ENCODE results near the gene OR10G3. TPM values are rescaled to one million over a fixed set of nuclear protein-coding genes. Genes with fewer than 3 reads are reported as not detected.
"Not testable (repeated sequence)": the region's sequence is repeated elsewhere in the genome, so short reads cannot be mapped to it uniquely, and the experiment has no call there.

Gene OR10G3, protein sequence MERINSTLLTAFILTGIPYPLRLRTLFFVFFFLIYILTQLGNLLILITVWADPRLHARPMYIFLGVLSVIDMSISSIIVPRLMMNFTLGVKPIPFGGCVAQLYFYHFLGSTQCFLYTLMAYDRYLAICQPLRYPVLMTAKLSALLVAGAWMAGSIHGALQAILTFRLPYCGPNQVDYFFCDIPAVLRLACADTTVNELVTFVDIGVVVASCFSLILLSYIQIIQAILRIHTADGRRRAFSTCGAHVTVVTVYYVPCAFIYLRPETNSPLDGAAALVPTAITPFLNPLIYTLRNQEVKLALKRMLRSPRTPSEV
- not detected in 2 replicates for total RNA-seq

DNA sequence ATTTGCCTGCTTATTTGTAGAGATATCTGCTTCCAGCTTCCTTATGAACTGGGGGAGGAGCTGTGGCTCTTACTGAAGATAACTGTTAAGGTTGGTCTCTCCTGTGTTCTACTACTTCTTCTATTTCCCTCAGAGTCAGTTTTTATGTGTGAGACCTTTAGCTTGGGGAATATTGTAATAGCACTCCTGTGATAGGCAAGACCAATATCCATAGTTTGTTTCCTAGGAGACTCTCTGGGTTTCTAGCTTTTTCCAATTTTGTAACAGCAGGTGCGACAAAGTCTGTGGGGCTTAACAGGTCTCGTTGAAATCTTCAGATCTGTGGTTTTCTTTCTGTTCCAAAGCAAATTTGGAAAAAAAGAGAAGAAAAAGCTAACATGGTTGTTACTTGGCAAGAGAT is at the start of gene OR10G3:
OR10G3 (minus strand) TSS at position 101 of the 400 bp plus-strand sequence. CDS start 9,332 bp downstream, outside the sequence.
- DNase-seq (ENCODE audit: low read depth in 2 of 2) = no peak

DNA sequence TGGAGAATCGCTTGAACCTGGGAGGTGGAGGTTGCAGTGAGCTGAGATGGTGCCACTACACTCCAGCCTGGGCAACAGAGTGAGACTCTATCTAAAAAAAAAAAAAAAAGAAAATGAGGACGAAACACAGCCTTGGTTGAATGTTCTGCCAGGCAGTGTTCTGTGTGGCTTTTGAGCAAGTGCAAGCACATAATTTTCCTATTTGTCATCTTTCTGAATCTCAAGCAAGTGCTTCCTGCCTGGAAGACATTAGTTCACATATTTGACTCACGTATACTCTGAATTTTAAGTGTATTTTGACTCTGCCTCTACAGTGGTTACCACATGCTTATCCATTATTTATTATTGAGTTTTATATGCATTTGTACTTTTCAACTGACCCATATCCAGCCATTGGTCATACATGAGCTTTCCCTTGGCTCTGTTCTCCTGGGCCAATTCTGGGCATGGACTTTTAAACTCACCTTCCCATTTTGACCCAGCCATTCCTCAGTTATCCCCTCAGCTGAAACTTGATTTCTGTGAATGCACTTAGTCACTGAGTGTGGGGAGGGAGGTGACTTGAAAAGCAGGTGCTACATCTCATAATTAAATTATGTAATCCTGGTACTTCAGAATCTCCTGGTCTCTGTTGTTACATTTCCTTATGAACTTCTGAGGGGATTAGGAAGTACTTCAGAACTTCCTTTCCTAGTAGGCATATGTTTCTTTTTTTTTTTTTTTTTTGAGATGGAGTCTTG is 46.8 kb upstream of the OR10G3 start:
- DNase-seq (ENCODE audit: low read depth in 2 of 2) = no peak

DNA sequence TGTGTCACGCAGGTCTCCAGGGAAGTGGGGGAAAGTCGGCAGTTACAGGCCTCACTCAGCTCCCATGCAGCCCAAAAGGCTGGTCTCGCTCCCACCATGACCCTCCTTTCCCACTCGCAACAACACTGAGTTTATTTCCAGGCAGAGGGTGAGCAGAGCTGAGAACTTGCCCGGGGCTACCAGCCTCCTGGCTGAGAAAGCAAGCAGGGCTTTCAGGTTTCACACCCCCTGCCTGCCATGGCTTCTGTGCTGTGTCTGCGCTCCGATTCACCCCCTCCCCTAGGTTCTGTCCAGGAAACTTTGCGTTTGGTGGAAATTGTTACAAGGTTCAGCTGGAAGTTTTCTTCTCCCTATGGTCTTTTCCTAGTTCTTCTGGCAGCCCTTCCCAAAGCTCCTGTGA is 37.7 kb upstream of the OR10G3 start:
- DNase-seq (ENCODE audit: low read depth in 2 of 2) = no peak

DNA sequence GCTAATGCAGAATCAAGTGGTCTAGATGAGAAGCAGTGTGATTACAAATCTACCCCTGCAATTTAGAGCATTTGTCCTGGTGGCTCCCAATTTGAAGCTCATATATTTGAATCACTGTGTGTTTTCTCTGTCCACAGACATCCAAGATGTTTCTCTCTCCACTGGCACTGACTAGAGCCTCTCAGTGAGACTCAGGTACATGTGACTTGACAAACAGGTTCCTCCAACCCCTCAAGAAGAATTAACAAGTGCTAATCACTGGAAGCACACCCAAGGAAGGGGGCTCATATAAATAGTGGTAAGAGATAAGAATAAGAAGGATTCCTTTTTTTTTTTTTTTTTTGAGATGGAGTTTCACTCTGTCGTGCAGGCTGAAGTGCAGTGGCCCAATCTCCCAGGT is 34.4 kb upstream of the OR10G3 start:
- DNase-seq (ENCODE audit: low read depth in 2 of 2) = no peak

DNA sequence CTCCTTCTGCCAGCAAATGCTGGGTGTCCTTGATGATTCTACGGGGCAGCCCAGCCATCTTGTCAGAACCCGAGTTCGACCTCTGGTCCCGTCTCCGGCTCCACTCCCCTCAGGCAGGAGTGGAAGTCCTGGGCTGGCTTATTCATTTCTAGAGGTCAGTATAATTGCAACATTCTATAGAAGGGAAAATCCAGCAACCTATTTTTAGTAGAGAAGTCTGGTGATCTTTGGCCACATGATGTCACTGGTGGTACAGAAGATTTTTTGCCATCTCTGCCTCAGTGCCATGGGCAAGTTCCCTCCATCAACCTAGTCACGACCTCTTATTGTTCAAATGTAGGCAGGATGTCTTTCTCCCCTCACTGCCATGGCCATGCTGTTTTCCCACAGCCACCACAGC is 32.4 kb upstream of the OR10G3 start:
- DNase-seq (ENCODE audit: low read depth in 2 of 2) = no peak

DNA sequence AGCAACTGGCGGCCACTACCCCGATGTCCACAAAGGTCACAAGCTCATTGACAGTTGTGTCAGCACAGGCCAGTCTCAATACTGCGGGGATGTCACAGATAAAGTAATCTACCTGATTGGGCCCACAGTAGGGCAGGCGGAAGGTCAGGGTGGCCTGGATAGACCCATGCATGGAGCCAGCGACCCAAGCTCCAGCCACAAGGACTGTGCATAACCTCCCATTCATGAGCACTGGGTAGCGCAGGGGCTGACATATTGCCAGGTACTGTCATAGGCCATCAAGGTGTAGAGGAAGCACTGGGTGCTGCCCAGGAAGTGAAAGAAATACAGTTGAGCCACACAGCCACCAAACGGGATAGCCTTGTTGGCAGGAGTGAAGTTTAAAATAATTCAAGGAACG is 22.3 kb upstream of the OR10G3 start:
- not testable (repeated sequence) for DNase-seq (ENCODE audit: low read depth in 2 of 2)

DNA sequence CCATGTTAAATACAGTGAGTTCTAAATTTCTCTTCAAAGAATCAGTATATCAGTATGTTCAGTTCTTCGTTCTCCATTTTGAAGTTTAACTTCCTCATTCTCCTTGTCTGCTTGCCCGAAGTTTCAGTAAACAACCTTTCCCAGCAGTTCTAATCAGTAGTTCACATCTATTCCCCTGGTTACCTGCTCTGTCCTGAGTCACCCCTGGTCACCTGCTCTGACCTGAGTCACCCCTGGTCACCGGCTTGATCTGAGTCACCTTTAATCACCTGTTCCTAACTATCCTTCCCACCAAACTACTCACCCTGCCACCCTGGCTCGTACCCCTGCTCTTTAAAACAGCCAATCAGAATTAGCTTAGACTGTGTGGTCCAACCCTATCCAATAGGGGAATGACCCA is 9.4 kb upstream of the OR10G3 start:
- DNase-seq (ENCODE audit: low read depth in 2 of 2) = no peak

DNA sequence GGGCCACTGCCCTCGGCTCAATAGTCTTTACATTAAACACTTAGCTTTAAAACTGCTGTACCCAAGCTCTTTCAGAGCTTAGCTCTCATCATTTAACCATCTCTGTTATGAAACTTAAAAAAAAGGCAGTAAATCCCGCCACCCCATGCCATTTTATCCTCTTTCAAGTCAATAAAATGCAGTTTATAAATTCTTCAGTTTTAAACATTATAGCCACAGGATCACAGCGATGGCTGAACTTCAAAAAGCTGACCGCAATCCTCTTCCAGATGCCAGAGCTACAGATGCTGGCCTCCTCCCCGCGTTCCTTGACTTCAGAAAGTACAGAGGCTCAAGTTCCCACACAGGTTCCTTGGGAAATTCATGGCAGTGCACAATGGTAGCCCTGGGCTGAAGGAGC is 4.2 kb downstream of the OR10G3 start:
- DNase-seq (ENCODE audit: low read depth in 2 of 2) = no peak

DNA sequence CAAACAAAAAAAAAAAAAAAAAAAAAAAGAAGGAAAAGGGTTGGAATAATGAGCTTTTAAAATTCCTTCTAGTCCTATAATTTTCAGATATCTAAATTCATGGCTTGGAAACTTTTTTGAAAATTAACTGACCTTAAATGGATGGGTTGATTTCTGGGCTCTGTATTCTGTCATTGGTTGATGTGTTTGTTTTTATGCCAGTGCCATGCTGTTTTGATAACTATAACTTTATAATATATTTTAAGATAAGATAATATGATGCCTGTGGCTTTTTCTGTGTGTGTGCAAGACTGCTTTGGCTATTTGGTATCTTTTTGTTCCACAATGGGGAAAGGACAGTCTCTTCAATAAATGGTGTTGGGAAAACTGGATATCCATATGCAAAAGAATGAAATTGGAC is 7.3 kb downstream of the OR10G3 start:
- DNase-seq (ENCODE audit: low read depth in 2 of 2) = no peak

DNA sequence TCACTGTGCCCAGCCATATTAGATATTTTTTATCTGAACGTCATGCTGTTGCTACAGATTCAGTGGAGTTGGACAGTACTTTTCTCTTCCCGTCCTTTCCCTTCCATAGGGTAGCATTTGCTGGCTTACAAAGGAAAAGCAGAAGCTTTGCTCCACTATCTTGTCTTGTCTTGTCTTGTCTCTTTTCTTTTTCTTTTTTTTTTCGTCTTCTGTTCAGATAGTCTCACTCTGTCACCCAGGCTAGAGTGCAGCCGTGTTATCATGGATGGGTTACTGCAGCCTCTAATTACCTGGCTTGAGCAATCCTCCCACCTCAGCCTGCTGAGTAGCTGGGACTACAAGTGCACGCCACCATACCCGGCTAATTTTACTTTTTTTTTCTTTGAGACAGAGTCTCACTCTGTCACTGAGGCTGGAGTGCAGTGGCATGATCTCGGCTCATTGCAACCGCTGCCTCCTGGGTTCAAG is 21.1 kb downstream of the OR10G3 start:
- DNase-seq (ENCODE audit: low read depth in 2 of 2) = no peak

DNA sequence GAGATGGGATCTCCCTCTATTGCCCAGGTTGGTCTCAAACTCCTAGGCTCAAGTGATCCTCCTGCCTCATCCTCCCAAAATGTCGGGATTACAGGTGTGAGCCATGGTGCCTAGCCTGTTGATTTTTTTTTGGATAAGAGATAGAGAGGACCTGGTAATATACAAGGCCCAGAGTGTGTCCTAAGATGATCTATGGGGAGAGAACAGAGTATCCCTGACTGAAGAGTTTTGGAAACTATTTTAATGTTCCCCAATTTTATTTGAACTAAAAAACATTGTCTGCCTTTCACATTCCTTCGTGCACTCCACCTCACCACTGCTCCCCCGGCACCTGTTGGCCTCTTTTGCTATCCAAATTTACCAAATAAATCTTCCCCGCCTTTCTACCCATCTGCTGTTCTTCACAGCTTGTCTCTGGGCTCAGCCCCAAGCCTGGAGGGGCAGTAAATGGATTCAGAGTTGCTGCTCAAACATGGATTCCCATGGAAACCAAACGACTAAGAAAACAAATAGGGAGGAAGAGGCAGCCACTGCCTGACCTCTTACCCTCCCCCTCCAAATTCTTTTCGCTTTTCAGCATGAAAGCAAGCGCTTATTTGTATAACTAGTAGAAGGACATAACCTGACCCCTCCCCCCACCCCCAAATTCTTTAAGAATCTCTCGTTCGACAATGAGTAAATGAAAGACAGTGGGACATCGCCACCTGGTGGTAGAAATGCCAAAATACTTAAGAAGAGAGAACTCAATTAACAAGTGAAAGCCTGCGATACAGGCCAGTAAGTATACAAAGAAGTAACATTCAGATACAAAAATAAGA is 22.6 kb downstream of the OR10G3 start:
- peak; percentile 68 to 85 for DNase-seq (ENCODE audit: low read depth in 2 of 2)

DNA sequence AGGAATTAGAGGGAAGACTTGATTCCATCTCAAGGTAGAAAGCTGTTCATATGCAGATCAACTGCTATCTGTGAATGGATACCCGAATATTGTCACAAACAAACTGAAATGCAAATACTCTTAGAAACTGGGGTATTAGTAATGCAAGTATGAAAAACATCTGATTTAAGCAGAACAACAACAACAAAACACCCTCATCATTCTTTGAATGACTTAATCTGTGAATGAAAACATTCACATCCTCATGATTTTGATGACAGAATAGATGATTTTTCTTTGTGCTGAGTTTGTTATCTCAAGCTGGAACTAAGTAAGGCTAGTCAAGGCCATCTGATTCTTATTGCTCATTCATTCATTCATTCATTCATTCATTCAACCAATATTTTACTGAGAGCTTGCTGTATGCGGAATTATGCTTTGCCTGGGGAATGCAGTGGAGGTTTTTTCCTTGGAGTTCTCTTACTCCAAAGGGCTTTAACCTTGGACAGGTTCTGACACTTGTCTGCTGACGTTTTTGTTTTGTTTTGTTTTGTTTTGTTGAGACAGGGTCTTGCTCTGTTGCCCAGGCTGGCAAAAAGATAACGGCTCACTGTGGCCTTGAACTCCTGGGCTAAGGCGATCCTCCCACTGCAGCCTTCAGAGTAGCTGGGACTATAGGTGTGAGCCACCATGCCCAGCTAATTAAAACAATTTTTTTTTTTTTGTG is 23.3 kb downstream of the OR10G3 start:
- DNase-seq (ENCODE audit: low read depth in 2 of 2) = no peak

DNA sequence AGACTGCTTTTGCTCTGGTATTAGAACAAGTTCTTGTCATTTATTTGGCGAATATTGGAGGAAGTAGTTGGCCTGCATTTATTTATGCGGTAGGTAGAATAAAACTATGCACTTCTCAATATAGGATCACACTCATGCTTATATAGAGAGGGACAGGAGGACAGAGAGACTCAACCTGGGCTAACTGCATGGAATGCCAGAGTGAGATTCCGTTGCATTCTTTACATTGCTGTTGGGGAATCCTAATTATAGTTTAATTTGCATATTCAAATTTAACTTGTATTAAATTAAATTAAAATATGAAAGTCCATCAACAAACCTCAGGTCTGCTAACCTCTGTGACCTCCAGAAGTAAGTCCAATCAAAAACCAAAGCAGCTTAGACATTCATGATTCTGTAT is 26.6 kb downstream of the OR10G3 start:
- DNase-seq (ENCODE audit: low read depth in 2 of 2) = no peak

DNA sequence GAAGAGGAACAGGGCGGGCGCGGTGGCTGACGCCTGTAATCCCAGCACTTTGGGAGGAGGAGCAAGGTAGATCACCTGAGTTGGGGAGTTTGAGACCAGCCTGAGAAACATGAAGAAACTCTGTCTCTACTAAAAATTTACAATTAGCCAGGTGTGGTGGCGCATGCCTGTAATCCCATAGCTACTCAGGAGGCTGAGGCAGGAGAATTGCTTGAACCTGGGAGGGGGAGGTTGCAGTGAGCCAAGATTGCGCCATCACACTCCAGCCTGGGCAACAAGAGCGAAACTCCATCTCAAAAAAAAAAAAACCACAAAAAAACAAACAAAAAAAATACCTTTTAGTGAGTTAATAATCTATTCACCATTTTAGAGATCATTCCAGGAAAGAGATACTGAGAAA is 35.3 kb downstream of the OR10G3 start:
- not testable (repeated sequence) for DNase-seq (ENCODE audit: low read depth in 2 of 2)

DNA sequence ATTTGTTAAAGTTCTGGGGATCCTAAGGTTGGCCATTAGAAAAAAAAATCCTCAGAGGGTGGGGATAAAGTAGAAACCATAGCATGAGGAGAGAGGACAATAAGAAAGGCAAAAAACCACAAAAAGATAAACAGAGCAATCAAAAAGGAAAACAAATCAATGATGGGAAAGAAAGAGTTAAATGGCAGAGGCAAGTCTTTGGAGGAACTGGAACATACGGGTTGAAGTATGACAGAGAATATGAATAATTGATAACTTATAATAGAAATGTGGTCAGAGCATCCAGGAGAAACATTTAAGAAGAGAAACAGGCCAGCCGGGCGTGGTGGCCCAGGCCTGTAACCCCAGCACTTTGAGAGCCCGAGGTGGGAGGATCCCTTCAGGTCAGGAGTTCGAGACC is 35.9 kb downstream of the OR10G3 start:
- DNase-seq (ENCODE audit: low read depth in 2 of 2) = no peak

DNA sequence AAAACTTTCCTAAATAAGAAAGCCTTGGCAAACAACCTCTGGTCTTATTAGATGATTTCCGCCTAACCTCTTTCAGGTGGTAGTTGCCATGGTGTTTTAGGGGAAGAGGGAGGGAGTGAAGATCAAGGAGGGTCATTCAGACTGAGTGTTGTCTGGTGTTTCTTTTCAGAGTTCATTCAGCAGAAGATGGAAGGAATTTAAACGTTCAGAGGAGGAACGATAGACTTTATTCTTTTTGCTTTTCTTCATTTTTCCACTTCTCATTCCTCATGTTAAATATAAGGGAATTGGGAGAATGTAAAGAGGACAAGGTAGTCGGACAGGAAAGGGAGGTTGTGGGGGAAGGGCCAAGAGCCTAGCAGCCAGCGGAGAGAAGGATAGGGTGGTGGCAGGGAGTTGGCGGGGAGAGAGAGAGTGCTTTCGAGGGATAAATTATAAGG is 36.3 kb downstream of the OR10G3 start:
- no peak for DNase-seq (ENCODE audit: low read depth in 2 of 2)

DNA sequence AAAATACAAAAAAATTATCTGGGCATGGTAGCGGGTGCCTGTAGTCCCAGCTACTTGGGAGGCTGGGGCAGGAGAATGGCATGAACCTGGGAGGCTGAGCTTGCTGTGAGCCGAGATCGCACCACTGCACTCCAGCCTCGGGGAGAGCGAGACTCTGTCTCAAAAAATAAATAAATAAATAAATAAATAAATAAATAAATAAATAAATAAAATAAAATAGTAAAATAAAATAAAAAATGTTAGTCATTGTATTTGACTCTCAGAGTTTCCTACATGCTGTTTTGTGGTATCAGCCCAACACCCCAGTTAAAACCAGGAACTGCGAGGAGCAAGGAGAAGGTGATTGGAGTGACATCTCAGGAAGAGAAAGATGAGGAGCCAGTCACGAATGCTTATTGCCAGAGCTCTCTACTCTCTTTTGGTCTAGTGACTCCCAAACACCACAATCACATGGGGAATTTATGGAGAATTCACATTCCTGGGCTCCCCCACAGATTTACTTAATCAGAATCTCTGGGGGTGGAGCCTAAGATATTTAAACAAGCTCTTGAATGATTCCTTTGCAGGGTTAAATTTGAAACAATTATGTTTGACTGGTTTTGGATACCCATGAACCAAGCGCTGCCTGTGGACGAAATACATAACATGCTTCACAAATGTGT is 38.3 kb downstream of the OR10G3 start:
- no peak for DNase-seq (ENCODE audit: low read depth in 2 of 2)

DNA sequence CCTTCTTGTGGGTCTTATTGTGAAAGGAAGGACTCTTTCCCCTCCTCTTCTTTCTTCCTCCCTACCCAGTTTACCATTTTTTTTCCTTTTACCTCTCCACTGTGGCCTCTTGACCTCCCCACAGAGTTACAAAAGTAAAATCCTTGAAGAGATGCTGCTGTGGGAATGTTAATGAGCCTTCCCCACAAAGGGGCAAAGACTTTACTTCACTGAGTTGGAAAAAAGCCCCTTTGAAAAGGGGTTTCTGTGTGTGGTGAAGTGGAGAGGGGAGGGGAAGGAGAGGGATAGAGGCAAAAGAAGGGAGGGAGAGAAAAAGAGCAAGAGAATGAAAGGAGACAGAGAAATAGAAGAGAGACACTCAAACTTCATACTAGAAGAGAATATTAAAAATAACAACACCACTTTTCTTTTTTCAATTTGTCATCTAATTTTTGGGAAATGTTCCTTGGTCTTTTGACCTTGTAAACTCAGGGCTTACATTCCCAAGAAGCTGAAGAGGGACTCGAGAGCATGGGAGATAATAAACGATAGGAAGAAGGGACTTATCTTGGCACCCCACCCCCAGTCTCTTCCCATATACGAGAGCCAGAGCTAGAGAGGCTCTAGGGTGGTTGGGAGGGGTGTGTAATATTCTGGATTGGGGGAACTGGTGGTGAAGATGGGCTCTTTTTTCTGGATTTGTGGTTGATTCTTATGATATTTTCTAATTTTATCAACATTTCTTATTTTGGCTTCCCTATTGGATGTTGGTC is 40.5 kb downstream of the OR10G3 start:
- DNase-seq (ENCODE audit: low read depth in 2 of 2) = no peak

DNA sequence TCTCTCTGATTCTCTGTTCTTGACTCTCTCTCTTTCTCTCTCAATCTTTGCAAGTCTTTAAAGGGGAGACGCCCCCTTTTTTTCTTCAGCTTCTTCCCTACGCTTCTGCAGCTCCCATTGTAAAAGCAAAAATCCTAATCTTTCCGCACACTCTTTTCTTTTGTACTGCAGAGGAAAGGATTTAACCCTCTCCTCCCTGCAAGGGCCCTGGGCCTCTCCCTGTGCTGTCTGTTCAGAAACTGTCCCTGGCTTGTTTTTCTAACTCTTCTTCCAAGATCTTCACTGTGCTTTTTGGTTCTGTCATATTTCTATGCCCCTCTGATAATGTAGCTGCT is 42.8 kb downstream of the OR10G3 start:
- no peak for DNase-seq (ENCODE audit: low read depth in 2 of 2)

DNA sequence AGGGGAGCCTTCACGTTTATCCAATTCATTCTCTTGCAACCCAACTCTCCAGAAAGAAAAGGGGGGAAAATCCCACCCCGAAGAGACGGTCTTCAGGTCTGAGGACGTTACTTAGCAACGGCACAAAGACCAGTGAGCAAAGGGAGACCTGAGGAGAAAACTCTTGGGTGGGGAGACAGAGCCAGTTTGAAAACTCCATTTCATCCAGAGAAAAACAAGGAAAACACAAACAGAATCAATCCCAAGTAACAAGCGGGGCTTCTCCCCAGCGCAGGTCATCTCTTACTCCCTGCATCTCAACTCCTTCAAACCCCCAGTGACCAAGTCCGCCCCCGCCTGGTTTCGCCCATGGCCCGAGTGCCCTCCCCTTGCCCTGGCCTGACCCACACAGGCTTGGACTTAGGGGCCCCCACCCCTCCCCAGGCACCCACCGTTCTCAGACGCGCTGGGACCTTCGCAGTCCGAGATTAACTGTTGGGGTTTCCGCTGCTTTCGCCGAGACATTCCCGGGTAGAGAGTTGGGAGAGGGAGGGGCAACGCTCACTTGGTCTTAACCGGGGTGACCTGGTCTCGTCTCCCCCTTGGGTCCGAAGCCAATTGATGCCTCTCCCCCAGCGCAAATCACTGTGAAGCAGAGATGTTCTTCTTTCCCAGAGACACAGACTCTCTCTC is 43.3 kb downstream of the OR10G3 start:
- no peak for DNase-seq (ENCODE audit: low read depth in 2 of 2)
